ENCODE data around the gene MROH2A.

The MROH2A gene

DNA sequence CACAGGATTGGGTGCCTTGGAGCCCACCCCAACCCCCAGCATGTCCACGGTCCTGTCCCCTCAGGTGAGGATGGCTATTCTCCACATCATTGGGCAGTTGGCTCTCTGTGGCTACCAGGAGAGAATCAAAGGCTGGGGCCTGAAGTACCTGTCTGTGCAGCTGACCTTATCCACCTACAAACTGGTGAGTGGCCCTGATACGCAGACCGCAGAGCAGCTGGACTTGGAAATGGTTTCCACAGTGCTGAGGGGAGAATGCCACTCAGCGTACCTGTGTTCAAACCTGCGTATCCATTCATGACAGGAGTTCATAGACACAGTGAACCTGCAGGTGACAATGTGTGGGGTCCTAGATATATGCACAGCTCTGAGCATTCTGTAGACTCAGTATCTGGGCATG lies 21.6 kb downstream of the MROH2A start:
- H2AFZ ChIP-seq (ENCODE audit: low read length): no peak overlapping the region
- no peaks in the 10 kb centered on the region for H3K79me2 ChIP-seq (ENCODE audit: insufficient read depth, low read length)
- no peaks in the 10 kb centered on the region for H3F3A ChIP-seq (ENCODE audit: low read depth)
- H3K36me3 ChIP-seq (ENCODE audit: insufficient read depth, low read length): no peaks in the 10 kb centered on the region
- no peak for TF ChIP-seq EZH2phosphoT487 (IDR thresholded peaks at IDR 0.05; ENCODE audit: borderline replicate concordance)
- TF ChIP-seq, protein P1, sequence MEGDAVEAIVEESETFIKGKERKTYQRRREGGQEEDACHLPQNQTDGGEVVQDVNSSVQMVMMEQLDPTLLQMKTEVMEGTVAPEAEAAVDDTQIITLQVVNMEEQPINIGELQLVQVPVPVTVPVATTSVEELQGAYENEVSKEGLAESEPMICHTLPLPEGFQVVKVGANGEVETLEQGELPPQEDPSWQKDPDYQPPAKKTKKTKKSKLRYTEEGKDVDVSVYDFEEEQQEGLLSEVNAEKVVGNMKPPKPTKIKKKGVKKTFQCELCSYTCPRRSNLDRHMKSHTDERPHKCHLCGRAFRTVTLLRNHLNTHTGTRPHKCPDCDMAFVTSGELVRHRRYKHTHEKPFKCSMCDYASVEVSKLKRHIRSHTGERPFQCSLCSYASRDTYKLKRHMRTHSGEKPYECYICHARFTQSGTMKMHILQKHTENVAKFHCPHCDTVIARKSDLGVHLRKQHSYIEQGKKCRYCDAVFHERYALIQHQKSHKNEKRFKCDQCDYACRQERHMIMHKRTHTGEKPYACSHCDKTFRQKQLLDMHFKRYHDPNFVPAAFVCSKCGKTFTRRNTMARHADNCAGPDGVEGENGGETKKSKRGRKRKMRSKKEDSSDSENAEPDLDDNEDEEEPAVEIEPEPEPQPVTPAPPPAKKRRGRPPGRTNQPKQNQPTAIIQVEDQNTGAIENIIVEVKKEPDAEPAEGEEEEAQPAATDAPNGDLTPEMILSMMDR (conservative IDR thresholded peaks at IDR 0.05; ENCODE audit: low read length): no peak
- H3K4me1 ChIP-seq (ENCODE audit: insufficient read depth, low read length, poor library complexity, severe bottlenecking): no peaks in the 10 kb centered on the region
- H3K27me3 ChIP-seq (ENCODE audit: insufficient read depth, low read length, poor library complexity, severe bottlenecking): no peaks in the 10 kb centered on the region
- H3K9me2 ChIP-seq (replicated peaks; ENCODE audit: low read depth, low read length): no peaks in the 10 kb centered on the region
- no peak overlapping the region for H3K4me2 ChIP-seq (ENCODE audit: low read depth, low read length, poor library complexity, severe bottlenecking)
- H3K9ac ChIP-seq (ENCODE audit: low read depth, low read length, poor library complexity, severe bottlenecking): no peak overlapping the region
- H4K20me1 ChIP-seq (ENCODE audit: insufficient read depth, low read length, poor library complexity, severe bottlenecking): no peaks in the 10 kb centered on the region
- no peak overlapping the region for H3K4me3 ChIP-seq (ENCODE audit: low read length, poor library complexity, severe bottlenecking)
- no peaks in the 10 kb centered on the region for H3K9me3 ChIP-seq (ENCODE audit: insufficient read depth, low read depth, low read length)

DNA sequence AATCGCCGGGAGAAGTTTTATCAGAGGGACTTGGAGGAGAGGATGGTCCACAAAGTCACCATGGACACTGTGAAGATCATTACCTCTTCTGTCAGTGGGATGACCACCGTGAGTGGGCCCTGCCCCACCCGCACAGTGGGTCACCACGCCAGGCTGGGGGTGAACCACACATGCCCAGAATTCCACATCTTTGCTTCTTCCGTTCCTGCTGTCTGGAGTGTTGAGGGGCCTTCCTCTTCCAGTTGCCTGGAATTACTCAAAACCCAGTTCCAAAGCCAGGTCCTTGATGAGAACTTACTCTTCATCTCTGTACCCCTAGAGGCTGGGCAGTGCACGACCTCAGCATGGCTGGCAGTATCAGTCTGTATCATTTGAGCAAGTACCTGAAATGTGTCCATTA lies 22.1 kb downstream of the MROH2A start:
- H3K27me3 ChIP-seq (ENCODE audit: insufficient read depth, low read length, poor library complexity, severe bottlenecking): no peaks in the 10 kb centered on the region
- no peaks in the 10 kb centered on the region for H3F3A ChIP-seq (ENCODE audit: low read depth)
- no peaks in the 10 kb centered on the region for H3K36me3 ChIP-seq (ENCODE audit: insufficient read depth, low read length)
- no peaks in the 10 kb centered on the region for H3K9me2 ChIP-seq (replicated peaks; ENCODE audit: low read depth, low read length)
- H3K4me3 ChIP-seq (ENCODE audit: low read length, poor library complexity, severe bottlenecking): no peak overlapping the region
- H3K4me1 ChIP-seq (ENCODE audit: insufficient read depth, low read length, poor library complexity, severe bottlenecking): no peaks in the 10 kb centered on the region
- no peak for TF ChIP-seq EZH2phosphoT487 (IDR thresholded peaks at IDR 0.05; ENCODE audit: borderline replicate concordance)
- TF ChIP-seq, protein P1 (conservative IDR thresholded peaks at IDR 0.05; ENCODE audit: low read length): no peak
- H3K79me2 ChIP-seq (ENCODE audit: insufficient read depth, low read length): no peaks in the 10 kb centered on the region
- H2AFZ ChIP-seq (ENCODE audit: low read length): no peak overlapping the region
- no peaks in the 10 kb centered on the region for H4K20me1 ChIP-seq (ENCODE audit: insufficient read depth, low read length, poor library complexity, severe bottlenecking)
- H3K9me3 ChIP-seq (ENCODE audit: insufficient read depth, low read depth, low read length): no peaks in the 10 kb centered on the region
- H3K9ac ChIP-seq (ENCODE audit: low read depth, low read length, poor library complexity, severe bottlenecking): no peak overlapping the region
- no peak overlapping the region for H3K4me2 ChIP-seq (ENCODE audit: low read depth, low read length, poor library complexity, severe bottlenecking)

DNA sequence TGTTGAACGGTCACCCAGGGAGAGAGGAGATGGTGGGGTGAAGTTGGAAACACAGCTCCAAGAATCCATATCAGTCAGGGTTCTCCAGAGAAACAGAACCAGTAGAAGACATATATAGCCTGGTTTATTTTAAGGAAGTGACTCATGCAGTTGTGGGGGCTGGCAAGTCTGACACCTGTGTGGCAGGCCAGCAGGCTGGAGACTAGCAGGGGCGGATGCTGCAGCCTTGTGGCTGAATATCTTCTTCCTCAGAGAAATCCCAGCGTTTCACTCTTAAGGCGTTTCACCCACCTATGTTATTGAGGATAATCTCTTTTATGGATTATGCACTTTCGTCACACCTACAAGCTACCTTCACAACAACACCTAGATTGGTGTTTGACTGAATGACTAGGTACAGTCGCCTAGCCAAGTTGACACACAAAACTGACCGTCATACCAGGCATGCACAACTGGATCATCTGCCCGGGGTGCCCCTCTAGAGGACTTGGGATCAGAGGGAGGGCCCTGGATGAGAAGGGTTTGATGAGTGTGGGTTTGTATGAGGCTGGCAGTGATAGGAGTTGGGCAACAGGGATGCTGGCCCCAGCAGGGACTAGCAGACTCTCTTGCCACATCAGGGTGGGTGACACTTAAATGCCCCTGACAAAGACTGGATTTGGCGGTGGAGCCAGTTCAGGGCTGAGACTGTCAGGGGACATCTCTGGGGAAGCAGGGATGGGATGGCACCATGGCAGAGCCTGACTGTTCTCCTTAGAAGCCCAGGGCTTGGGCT lies 23.4 kb downstream of the MROH2A start:
- Histone ChIP-seq H3K4me1 (ENCODE audit: insufficient read depth, low read length, poor library complexity, severe bottlenecking) (no peaks in the 10 kb centered on the region), H4K20me1 (ENCODE audit: insufficient read depth, low read length, poor library complexity, severe bottlenecking) (no peaks in the 10 kb centered on the region), H3K9me2 (replicated peaks; ENCODE audit: low read depth, low read length) (no peaks in the 10 kb centered on the region), H3F3A (ENCODE audit: low read depth) (no peaks in the 10 kb centered on the region), H2AFZ (ENCODE audit: low read length) (no peak overlapping the region), H3K36me3 (ENCODE audit: insufficient read depth, low read length) (no peaks in the 10 kb centered on the region), H3K9ac (ENCODE audit: low read depth, low read length, poor library complexity, severe bottlenecking) (no peak overlapping the region), H3K27me3 (ENCODE audit: insufficient read depth, low read length, poor library complexity, severe bottlenecking) (no peaks in the 10 kb centered on the region), H3K4me2 (ENCODE audit: low read depth, low read length, poor library complexity, severe bottlenecking) (no peak overlapping the region), H3K79me2 (ENCODE audit: insufficient read depth, low read length) (no peaks in the 10 kb centered on the region), H3K9me3 (ENCODE audit: insufficient read depth, low read depth, low read length) (no peaks in the 10 kb centered on the region), H3K4me3 (ENCODE audit: low read length, poor library complexity, severe bottlenecking) (no peak overlapping the region)
- TF ChIP-seq, protein P1 (conservative IDR thresholded peaks at IDR 0.05; ENCODE audit: low read length): no peak
- TF ChIP-seq EZH2phosphoT487 (IDR thresholded peaks at IDR 0.05; ENCODE audit: borderline replicate concordance): no peak
